OCI-LY7 (cell line): Measurements from ENCODE around the gene GSK3B. TPM values are rescaled to one million over a fixed set of nuclear protein-coding genes. Genes with fewer than 3 reads are reported as not detected.
"Not testable (repeated sequence)": the region's sequence is repeated elsewhere in the genome, so short reads cannot be mapped to it uniquely, and the experiment has no call there.

Experiments used
- BruUV-seq: library from RNA; stranded (reverse); fragments of 400-500 nt; replicated peaks from 2 replicates; lab custom pipeline; 2021; lab: Mats Ljungman, UMichigan
- CTCF ChIA-PET: fragments of 300-600 bp; sonication (Branson Sonifier 250); formaldehyde crosslinking; loops from one replicate; lab custom pipeline; 2022; ENCODE audit warnings: antibody characterized with exemption; ENCODE audit not compliant: unreplicated experiment; lab: Charles Lee
- POLR2A ChIA-PET: fragments of 300-600 bp; sonication (Branson Sonifier 250); formaldehyde crosslinking; loops from one replicate; lab custom pipeline; 2022; ENCODE audit warnings: antibody characterized with exemption; lab: Charles Lee
- DNase-seq: peaks from one replicate; pipeline ENCODE4 v3.0.0-alpha.2; 2015; ENCODE audit warnings: low spot score
- H2AFZ ChIP-seq: fragments of 200-600 bp; sonication (generic), shearing (Covaris generic); 2 replicates; pipeline ENCODE4 v1.6.1; 2014; ENCODE audit warnings: mild to moderate bottlenecking, antibody characterized with exemption, low read length, moderate library complexity
- H3K27ac ChIP-seq: fragments of 200-600 bp; sonication (generic); 2 replicates; pipeline ENCODE4 v1.5.1; 2014; ENCODE audit warnings: mixed run types, low read depth, mild to moderate bottlenecking, moderate library complexity, low read length, inconsistent platforms; ENCODE audit not compliant: poor library complexity, severe bottlenecking
- H3K36me3 ChIP-seq: fragments of 200-600 bp; sonication (generic); 2 replicates; pipeline ENCODE4 v1.6.1; 2014; ENCODE audit warnings: mild to moderate bottlenecking, antibody characterized with exemption, low read length, moderate library complexity, mixed read lengths; ENCODE audit not compliant: insufficient read depth
- H3K4me1 ChIP-seq: fragments of 200-600 bp; sonication (generic); 2 replicates; pipeline ENCODE4 v1.5.1; 2014; ENCODE audit warnings: mild to moderate bottlenecking, low read length; ENCODE audit not compliant: insufficient read depth, poor library complexity, severe bottlenecking
- H3K4me2 ChIP-seq: fragments of 200-600 bp; sonication (generic); 2 replicates; pipeline ENCODE4 v1.6.1; 2014; ENCODE audit warnings: mild to moderate bottlenecking, low read length
- H3K4me3 ChIP-seq: fragments of 200-600 bp; sonication (generic); 2 replicates; pipeline ENCODE4 v1.5.1; 2014; ENCODE audit warnings: mild to moderate bottlenecking, low read depth, low read length; ENCODE audit not compliant: poor library complexity, severe bottlenecking
- H3K79me2 ChIP-seq: fragments of 200-600 bp; sonication (generic); 2 replicates; pipeline ENCODE4 v1.6.1; 2016; ENCODE audit warnings: low read depth, mild to moderate bottlenecking, low read length, moderate library complexity, mixed read lengths; ENCODE audit not compliant: insufficient read depth
- H3K9me2 ChIP-seq: fragments of 200-600 bp; sonication (generic); 2 replicates; pipeline ENCODE4 v1.6.1; 2016; ENCODE audit warnings: mild to moderate bottlenecking, low read length, mixed read lengths; ENCODE audit not compliant: insufficient read depth
- H3K9me3 ChIP-seq: fragments of 200-600 bp; sonication (generic); 2 replicates; pipeline ENCODE4 v1.6.1; 2014; ENCODE audit warnings: mild to moderate bottlenecking, mixed run types, low read length, mixed read lengths
- H4K20me1 ChIP-seq: fragments of 200-600 bp; sonication (generic); 2 replicates; pipeline ENCODE4 v1.6.1; 2014; ENCODE audit warnings: mild to moderate bottlenecking, antibody characterized with exemption, low read length, moderate library complexity, mixed read lengths; ENCODE audit not compliant: insufficient read depth
- EZH2phosphoT487 ChIP-seq: fragments of 200-600 bp; sonication (generic); IDR thresholded peaks from 2 replicates; pipeline ENCODE4 v1.6.1; 2018; ENCODE audit warnings: low read depth, borderline replicate concordance, mild to moderate bottlenecking, mixed run types, antibody characterized with exemption, low read length, moderate library complexity, mixed read lengths
- intact Hi-C: fragments of 100-400 bp; cut with micrococcal nuclease; formaldehyde crosslinking; loops from one replicate; pipeline ENCODE4 v1.10.0; 2022; ENCODE audit not compliant: unreplicated experiment
- total RNA-seq, 2 experiments: library from RNA; depleted of rRNA in 1 of 2; stranded (reverse); fragments of >200 nt in 1 of 2; shearing (Covaris generic) in 1 of 2; gene quantifications; 2 replicates each; pipeline ENCODE4 v1.2.3, GENCODE V29; 2014 to 2022
- TF ChIP-seq, protein P1 (sequence below): fragments of 200-600 bp; sonication (generic); conservative IDR thresholded peaks from 2 replicates; pipeline ENCODE4 v1.5.1; 2014; ENCODE audit warnings: mild to moderate bottlenecking, antibody characterized with exemption, low read length, moderate library complexity, mixed read lengths

Gene GSK3B
- total RNA-seq, 2 experiments from 2014 or later, result 26.6 to 40.9 TPM

DNA sequence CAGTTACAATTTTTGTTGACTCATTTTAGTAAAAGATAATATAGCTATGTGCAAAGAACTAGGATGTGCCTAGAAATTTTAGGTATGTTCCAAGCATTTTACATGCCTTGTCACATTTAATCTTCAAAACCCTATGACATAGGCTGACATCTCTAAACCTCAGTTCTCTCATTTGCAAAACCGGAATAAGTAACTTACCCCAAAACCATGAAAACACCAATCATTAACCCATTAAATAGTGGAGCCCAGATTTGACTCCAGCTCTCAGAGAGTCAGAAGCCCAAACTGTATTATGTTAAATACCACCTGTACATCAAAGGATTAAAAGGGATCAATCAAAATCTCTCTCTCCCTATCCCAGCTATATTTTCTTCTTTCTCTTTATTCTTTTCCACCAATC is 36.6 kb downstream of the GSK3B start:
- no TSS peak for BruUV-seq
- H4K20me1 ChIP-seq, result peaks cover 19% of the 10 kb centered on the region; the same call in 1 of the 2 replicates

DNA sequence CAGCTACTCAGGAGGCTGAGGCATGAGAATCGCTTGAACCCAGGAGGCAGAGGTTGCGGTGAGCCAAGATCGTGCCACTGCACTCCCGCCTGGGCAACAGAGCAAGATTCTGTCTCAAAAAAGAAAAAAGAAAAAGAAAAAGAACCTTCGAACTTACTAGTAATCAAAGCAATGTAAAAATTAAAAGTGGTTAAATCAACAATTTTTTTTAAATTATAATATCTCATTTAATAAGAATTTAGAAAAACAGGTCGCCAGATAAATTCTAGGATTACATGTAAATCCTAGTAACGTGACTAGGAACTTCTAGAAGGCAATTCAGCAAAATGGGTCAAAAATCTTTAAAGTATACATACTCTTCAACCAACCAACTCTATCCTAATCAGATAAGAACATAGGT is 37.2 kb downstream of the GSK3B start:
- peaks cover 13% of the 10 kb centered on the region; the same call in 1 of the 2 replicates for H4K20me1 ChIP-seq
- no peak overlapping the region for H3K4me3 ChIP-seq
- no peak for TF ChIP-seq EZH2phosphoT487
- TF ChIP-seq, protein P1, sequence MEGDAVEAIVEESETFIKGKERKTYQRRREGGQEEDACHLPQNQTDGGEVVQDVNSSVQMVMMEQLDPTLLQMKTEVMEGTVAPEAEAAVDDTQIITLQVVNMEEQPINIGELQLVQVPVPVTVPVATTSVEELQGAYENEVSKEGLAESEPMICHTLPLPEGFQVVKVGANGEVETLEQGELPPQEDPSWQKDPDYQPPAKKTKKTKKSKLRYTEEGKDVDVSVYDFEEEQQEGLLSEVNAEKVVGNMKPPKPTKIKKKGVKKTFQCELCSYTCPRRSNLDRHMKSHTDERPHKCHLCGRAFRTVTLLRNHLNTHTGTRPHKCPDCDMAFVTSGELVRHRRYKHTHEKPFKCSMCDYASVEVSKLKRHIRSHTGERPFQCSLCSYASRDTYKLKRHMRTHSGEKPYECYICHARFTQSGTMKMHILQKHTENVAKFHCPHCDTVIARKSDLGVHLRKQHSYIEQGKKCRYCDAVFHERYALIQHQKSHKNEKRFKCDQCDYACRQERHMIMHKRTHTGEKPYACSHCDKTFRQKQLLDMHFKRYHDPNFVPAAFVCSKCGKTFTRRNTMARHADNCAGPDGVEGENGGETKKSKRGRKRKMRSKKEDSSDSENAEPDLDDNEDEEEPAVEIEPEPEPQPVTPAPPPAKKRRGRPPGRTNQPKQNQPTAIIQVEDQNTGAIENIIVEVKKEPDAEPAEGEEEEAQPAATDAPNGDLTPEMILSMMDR, result no peak
- ChIA-PET POLR2A (interaction anchor here (1.2 to 2.2 kb wide), 2 partner anchors 10 to 14 kb away, joined by 3 to 10 read pairs; no protein-coding TSS in a partner anchor), CTCF (no interaction called here)
- peaks cover 46% of the 10 kb centered on the region for H3K36me3 ChIP-seq
- DNase-seq, result no peak
- no peak overlapping the region for H3K27ac ChIP-seq
- no TSS peak for BruUV-seq
- no peak overlapping the region for H2AFZ ChIP-seq
- peaks cover 97% of the 10 kb centered on the region for H3K79me2 ChIP-seq
- no peaks in the 10 kb centered on the region for H3K9me2 ChIP-seq
- H3K4me1 ChIP-seq, result no peaks in the 10 kb centered on the region
- H3K9me3 ChIP-seq, result peaks cover 12% of the 10 kb centered on the region; the same call in 1 of the 2 replicates
- no peak overlapping the region for H3K4me2 ChIP-seq
- intact Hi-C loops, result no loop called here

More for the DNA sequence above, 36.6 kb downstream of the GSK3B start:
- DNase-seq, result no peak
- H3K4me3 ChIP-seq, result no peak overlapping the region
- no peaks in the 10 kb centered on the region for H3K4me1 ChIP-seq
- TF ChIP-seq, protein P1, result no peak
- no peak for TF ChIP-seq EZH2phosphoT487
- peaks cover 12% of the 10 kb centered on the region; the same call in 1 of the 2 replicates for H3K9me3 ChIP-seq
- CTCF ChIA-PET, result no interaction called here
- peaks cover 45% of the 10 kb centered on the region for H3K36me3 ChIP-seq
- H3K4me2 ChIP-seq, result no peak overlapping the region
- no peak overlapping the region for H3K27ac ChIP-seq
- intact Hi-C loops, result no loop called here
- POLR2A ChIA-PET, result interaction anchor here (1.2 to 2.2 kb wide), 2 partner anchors 9 to 15 kb away, joined by 3 to 10 read pairs; no protein-coding TSS in a partner anchor
- H3K9me2 ChIP-seq, result no peaks in the 10 kb centered on the region
- H2AFZ ChIP-seq, result no peak overlapping the region
- peaks cover 97% of the 10 kb centered on the region for H3K79me2 ChIP-seq

DNA sequence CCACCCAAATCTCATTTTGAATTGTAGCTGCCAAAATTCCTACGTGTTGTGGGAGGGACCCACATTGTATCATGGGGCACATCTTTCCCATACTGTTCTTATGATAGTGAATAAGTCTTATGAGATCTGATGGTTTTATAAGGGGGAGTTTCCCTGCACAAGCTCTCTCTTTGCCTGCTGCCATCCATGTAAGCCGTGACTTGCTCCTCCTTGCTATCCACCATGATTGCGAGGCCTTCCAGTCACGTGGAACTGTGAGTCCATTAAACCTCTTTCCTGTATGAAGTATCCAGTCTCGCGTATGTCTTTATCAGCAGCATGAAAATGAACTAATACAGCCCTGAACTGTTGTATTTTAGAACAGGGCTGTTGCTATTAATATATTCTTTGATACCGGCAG is 40.6 kb downstream of the GSK3B start:
- H3K4me2 ChIP-seq, H3K4me3 ChIP-seq, CTCF ChIA-PET, H4K20me1 ChIP-seq, H2AFZ ChIP-seq, BruUV-seq, H3K4me1 ChIP-seq, intact Hi-C loops, DNase-seq, H3K9me2 ChIP-seq, H3K27ac ChIP-seq: not testable (repeated sequence)
- Histone ChIP-seq H3K79me2 (peaks cover 92% of the 10 kb centered on the region), H3K36me3 (peaks cover 46% of the 10 kb centered on the region), H3K9me3 (peaks cover 12% of the 10 kb centered on the region; the same call in 1 of the 2 replicates)
- POLR2A ChIA-PET, result interaction anchor here (0.7 to 1.7 kb wide), 3 partner anchors 19 to 42 kb away, joined by 3 to 5 read pairs (median 3); no protein-coding TSS in a partner anchor
